Muscle of leg (tissue), 11 donors: ENCODE data around the gene TRAPPC12. TPM values are rescaled to one million over a fixed set of nuclear protein-coding genes. Genes with fewer than 3 reads are reported as not detected.
A peak's percentile ranks its signal among the peaks of the same experiment; 100 is the strongest.
"Not testable (repeated sequence)": the region's sequence is repeated elsewhere in the genome, so short reads cannot be mapped to it uniquely, and the experiment has no call there.

Experiments used
- DNase-seq: peaks from one replicate; pipeline ENCODE4 v3.0.0; 2013
- H3K27ac ChIP-seq: one replicate; pipeline ENCODE4 v1.5.1; 2013; ENCODE audit warnings: mild to moderate bottlenecking, low read length, control low read depth
- H3K27me3 ChIP-seq: one replicate; pipeline ENCODE4 v1.6.1; 2013; ENCODE audit warnings: low read length; ENCODE audit not compliant: control insufficient read depth, insufficient read depth
- H3K36me3 ChIP-seq: one replicate; pipeline ENCODE4 v1.6.1; 2013; ENCODE audit warnings: low read length; ENCODE audit not compliant: control insufficient read depth, insufficient read depth
- H3K4me1 ChIP-seq: one replicate; pipeline ENCODE4 v1.6.1; 2013; ENCODE audit warnings: low read length; ENCODE audit not compliant: control insufficient read depth, insufficient read depth
- H3K4me3 ChIP-seq: one replicate; pipeline ENCODE4 v1.5.1; 2013; ENCODE audit warnings: low read length, control low read depth
- H3K9me3 ChIP-seq: replicated peaks from 2 replicates; pipeline ENCODE4 v1.6.1; 2013; ENCODE audit warnings: low read depth, low read length; ENCODE audit not compliant: control insufficient read depth
- WGBS: methylation state at CpG from one replicate; pipeline ENCODE4 v1.1.5; 2013; ENCODE audit warnings: missing lambda C conversion rate; ENCODE audit not compliant: insufficient coverage; 5-methylcytosine and 5-hydroxymethylcytosine counted together
- polyA plus RNA-seq, 8 donors: library from polyadenylated mRNA; unstranded; fragments of 120-200 nt; gene quantifications; one replicate each; pipeline versions ENCODE4 v1.2.1 to v1.2.3, GENCODE V29; 2013; ENCODE audit warnings: inconsistent platforms in 1 of 8, low replicate concordance in 1 of 8; ENCODE audit not compliant: insufficient read length in 8 of 8, insufficient read depth in 1 of 8
- total RNA-seq: library from RNA; stranded (reverse); fragments of 120-200 nt; gene quantifications from one replicate; pipeline ENCODE4 v1.2.4, GENCODE V29; 2013

The TRAPPC12 gene
- total and polyA plus RNA-seq, 9 donors = 55.5 to 83.7 (median 66.0) TPM

DNA sequence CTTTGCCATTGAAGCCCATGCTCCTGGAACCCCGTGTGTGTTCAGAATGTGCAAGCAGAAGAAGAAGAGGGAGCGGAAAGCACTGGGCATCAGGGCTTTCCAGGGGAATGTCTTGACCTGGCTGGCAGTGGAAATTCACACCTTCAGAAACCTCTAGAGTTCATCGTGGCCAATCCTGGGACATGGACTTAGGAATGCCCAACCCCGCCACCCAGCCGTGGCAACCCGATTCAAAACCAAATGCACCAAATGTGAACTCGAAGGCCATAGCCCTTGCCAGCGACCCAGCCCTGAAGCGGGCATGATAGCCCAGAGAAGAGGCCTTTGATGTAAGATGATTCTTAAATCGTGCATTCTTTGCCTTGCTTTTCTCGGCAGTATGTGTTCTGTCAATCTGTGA is 70.4 kb downstream of the TRAPPC12 start:
- H3K36me3 ChIP-seq = peaks cover 46% of the 10 kb centered on the region
- peaks cover 55% of the 10 kb centered on the region for H3K4me1 ChIP-seq
- H3K27me3 ChIP-seq = no peaks in the 10 kb centered on the region
- no peak overlapping the region for H3K4me3 ChIP-seq
- DNase-seq = no peak
- H3K27ac ChIP-seq = peak overlapping the region; percentile 5
- 87% methylated on average over 10 of the region's 11 CpGs for WGBS
- no peaks in the 10 kb centered on the region for H3K9me3 ChIP-seq

DNA sequence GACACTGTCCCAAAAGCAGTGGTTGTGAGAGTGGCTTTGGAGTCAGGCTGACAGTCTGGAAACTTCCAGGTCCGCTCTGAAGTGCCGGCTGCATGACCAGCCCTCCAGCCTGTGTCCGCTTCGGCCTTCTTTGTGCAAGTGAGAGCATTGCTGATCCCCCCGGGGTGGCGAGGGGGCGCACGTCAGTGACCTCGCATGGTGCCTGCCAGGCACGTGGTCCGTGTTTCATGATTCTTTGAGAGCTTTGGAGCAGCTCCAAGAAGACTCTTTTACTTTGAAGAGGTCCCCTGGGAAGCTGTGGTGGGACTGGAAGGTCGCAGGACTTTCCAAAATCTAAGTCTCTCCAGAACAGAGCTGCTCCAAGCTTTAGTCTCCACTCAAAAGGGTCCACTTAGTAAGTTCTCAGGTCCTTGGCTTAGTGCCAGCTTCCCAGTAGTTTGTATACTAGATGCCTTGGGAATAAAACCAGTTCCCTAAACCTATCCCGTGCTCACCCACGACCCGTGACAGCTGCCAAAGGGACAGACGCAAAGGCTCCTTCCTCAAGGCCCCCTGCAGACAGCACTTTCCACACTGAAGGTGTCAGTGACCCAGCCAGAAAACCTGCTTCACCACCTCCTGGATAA is 71.0 kb downstream of the TRAPPC12 start:
- DNase-seq = peak; percentile 42
- Histone ChIP-seq H3K27me3 (no peaks in the 10 kb centered on the region), H3K36me3 (peaks cover 45% of the 10 kb centered on the region), H3K27ac (peak overlapping the region; percentile 5), H3K9me3 (no peaks in the 10 kb centered on the region), H3K4me3 (no peak overlapping the region), H3K4me1 (peaks cover 55% of the 10 kb centered on the region)
- 70% methylated on average over 11 of the region's 16 CpGs for WGBS

- no peak overlapping the region for H3K4me3 ChIP-seq
- H3K9me3 ChIP-seq = no peaks in the 10 kb centered on the region
- no peak for DNase-seq
- H3K27me3 ChIP-seq = no peaks in the 10 kb centered on the region
- peak overlapping the region; percentile 80 for H3K27ac ChIP-seq
- WGBS = 69% methylated on average over 3 of the region's 4 CpGs
- H3K36me3 ChIP-seq = peaks cover 44% of the 10 kb centered on the region
- peaks cover 55% of the 10 kb centered on the region for H3K4me1 ChIP-seq
Observed at GRCh38 chr2:3451169-3451568, 71.7 kb downstream of the TRAPPC12 start.

DNA sequence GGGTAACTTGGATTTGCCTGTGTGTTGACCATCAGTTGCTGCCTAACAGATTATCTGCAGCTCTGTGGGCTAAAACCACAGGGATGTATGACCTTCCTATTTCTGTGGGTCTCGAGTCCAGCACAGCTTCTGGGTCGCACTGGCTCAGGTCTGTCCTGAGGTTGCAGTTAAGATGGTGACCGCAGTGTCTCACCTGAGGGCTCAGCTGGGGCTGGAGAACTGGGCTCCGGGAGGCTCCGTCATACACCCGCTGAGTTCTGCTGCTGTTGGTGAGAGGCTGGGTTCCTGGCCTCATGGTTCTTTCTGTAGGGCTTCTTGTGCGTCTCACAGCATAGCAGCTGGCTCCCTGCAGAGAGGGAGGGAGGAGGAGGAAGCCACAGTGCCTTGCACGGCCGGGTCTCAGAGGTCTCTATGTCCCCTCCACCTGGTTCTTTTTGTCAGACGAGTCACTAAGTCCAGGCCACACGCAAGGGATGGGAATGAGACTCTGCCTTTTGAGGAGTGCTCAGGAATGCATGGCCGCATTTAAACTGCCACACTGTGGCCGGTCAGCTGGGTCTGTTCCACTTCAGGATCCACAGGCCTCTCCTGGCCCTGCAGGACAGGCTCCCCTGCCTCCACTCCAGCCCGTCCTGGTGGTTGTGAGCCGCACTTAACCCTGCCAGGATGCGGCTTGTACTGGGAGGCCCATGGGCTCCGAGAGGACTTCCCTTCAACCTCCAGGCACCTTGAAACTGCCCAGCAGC is 72.6 kb downstream of the TRAPPC12 start:
- 79% methylated on average over 16 of the region's 17 CpGs for WGBS
- peaks cover 54% of the 10 kb centered on the region for H3K4me1 ChIP-seq
- peak; percentile 51 for DNase-seq

DNA sequence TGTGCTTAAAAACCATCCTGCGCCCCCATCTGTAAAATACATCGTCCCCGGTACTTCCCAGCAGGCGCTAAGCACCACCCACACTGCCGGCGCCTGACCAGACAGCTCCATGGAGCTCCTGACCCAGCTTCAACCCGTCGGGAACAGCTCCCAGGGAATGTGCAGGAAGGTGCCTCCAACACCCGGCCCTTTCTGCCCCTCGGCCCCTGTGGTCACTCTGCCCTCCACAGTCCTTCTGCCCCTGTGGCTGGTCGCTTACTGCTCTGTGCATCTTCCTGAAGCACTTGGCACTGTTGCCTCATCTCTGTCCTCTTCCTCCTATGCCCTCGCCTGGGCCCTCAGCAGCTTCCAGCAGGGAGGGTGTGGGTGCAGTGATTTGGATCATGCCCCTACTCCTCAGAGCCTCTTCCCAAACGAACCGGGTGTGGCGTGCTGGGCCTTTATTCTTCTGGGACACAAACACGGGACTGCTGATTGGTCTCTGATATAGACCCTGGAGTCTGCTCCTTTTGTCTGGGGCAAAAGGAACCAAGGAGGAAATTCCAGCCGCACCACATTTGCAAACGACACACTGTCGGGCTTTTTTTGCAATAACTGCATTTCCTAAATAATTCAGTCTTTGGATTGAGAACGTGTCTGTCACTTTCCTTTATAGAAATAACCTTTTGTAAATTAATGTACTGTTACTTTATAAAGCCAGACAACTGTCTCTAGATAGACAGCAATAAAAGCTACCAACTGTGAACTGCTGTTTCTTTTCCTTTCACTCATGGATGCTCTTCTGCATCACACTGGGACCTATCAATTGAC is 73.9 kb downstream of the TRAPPC12 start:
- DNase-seq = peak; percentile 70
- Histone ChIP-seq H3K4me1 (peaks cover 45% of the 10 kb centered on the region), H3K27me3 (no peaks in the 10 kb centered on the region), H3K4me3 (no peak overlapping the region), H3K27ac (peak overlapping the region; percentile 29), H3K36me3 (peaks cover 48% of the 10 kb centered on the region), H3K9me3 (no peaks in the 10 kb centered on the region)
- 63% methylated on average over 14 of the region's 20 CpGs for WGBS

More for the DNA sequence above, 72.6 kb downstream of the TRAPPC12 start:
- peaks cover 44% of the 10 kb centered on the region for H3K36me3 ChIP-seq
- H3K4me3 ChIP-seq = no peak overlapping the region
- no peaks in the 10 kb centered on the region for H3K9me3 ChIP-seq
- H3K27me3 ChIP-seq = no peaks in the 10 kb centered on the region
- H3K27ac ChIP-seq = peak overlapping the region; percentile 80

GRCh38 chr2:3454005-3454404 is 74.5 kb downstream of the TRAPPC12 start:
- H3K4me3 ChIP-seq, DNase-seq, H3K9me3 ChIP-seq, H3K27me3 ChIP-seq, H3K27ac ChIP-seq: not testable (repeated sequence)
- peaks cover 48% of the 10 kb centered on the region for H3K4me1 ChIP-seq
- no CpG with 5 or more reads among the region's 6 CpGs for WGBS
- H3K36me3 ChIP-seq = peaks cover 50% of the 10 kb centered on the region

- DNase-seq = no peak
Observed at GRCh38 chr2:3454802-3455201, 75.3 kb downstream of the TRAPPC12 start.

GRCh38 chr2:3456125-3456524 is 76.6 kb downstream of the TRAPPC12 start:
- DNase-seq = no peak
- Histone ChIP-seq H3K4me3 (no peak overlapping the region), H3K36me3 (peaks cover 50% of the 10 kb centered on the region), H3K4me1 (peaks cover 42% of the 10 kb centered on the region), H3K27ac (no peak overlapping the region), H3K9me3 (no peaks in the 10 kb centered on the region), H3K27me3 (no peaks in the 10 kb centered on the region)
- 89% methylated on average over 8 of the region's 14 CpGs for WGBS

More at GRCh38 chr2:3454802-3455201, 75.3 kb downstream of the TRAPPC12 start:
- no peaks in the 10 kb centered on the region for H3K27me3 ChIP-seq
- peaks cover 50% of the 10 kb centered on the region for H3K36me3 ChIP-seq
- no peak overlapping the region for H3K4me3 ChIP-seq
- no peaks in the 10 kb centered on the region for H3K9me3 ChIP-seq
- 96% methylated on average over 18 of the region's 22 CpGs for WGBS
- H3K27ac ChIP-seq = no peak overlapping the region
- peaks cover 48% of the 10 kb centered on the region for H3K4me1 ChIP-seq

DNA sequence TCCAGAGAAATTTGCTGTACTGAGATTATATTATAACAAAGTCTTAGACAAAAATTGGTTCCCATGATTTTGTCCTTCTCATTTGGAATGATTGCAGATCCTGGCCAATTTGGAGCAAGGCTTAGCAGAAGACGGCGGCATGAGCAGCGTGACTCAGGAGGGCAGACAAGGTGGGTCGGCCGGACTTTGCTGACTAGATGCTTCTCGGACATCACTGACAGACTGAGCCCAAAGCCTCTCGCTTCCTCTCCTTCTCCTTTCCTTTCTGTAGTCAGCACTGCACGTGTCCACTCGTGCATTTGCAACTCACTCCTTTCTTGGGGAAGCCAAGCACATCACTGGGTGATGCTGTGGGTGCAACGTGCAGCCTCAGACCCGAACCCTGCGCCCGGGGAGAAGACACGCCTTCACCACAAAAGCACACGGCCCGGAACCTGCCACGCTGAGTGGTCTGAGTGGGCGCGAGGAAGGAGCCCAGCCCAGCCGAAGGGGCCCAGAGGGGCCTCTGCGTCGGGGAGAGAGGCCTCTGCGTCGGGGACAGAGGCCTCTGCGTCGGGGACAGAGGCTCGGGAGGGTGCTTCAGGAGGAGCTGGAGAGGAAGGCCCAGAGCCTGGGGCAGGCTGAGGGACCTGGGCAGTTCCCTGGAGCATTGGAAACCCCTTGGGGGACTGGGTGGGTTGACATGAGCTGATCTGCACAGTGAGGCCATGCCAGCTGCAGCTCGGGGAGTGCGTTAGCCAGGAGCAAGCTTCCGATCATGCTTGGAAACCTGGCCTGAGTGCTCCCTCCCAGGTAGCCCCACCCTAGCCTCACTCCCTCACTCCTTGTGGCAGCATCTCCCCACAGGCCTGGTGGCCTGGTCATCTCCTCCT is 78.3 kb downstream of the TRAPPC12 start:
- no peaks in the 10 kb centered on the region for H3K27me3 ChIP-seq
- H3K4me1 ChIP-seq = peaks cover 35% of the 10 kb centered on the region
- no peaks in the 10 kb centered on the region for H3K9me3 ChIP-seq
- H3K27ac ChIP-seq = no peak overlapping the region
- no peak overlapping the region for H3K4me3 ChIP-seq
- 85% methylated on average over 29 of the region's 30 CpGs for WGBS
- DNase-seq = no peak
- peaks cover 42% of the 10 kb centered on the region for H3K36me3 ChIP-seq
